GM23338 (cell line): Measurements from ENCODE around the gene ALDH8A1. TPM values are rescaled to one million over a fixed set of nuclear protein-coding genes. Genes with fewer than 3 reads are reported as not detected.
"Not testable (repeated sequence)": the region's sequence is repeated elsewhere in the genome, so short reads cannot be mapped to it uniquely, and the experiment has no call there.

Experiments
- ATAC-seq: fragments of 200-7000 bp; cut with Tn5 transposase; 3 replicates; pipeline ENCODE4 v1.9.1; 2020
- DNase-seq: peaks from one replicate; pipeline ENCODE4 v3.0.0-alpha.2; 2015; ENCODE audit warnings: low spot score
- H2AFZ ChIP-seq: fragments of 200-600 bp; sonication (generic); 2 replicates; pipeline ENCODE4 v1.8.0; 2016; ENCODE audit warnings: antibody characterized with exemption, mild to moderate bottlenecking, moderate library complexity
- H3F3A ChIP-seq: fragments of 200-600 bp; sonication (generic); replicated peaks from 2 replicates; pipeline ENCODE4 v1.8.0; 2017; ENCODE audit warnings: antibody characterized with exemption, mixed run types, low read depth
- H3K27ac ChIP-seq: fragments of 200-600 bp; sonication (generic); 2 replicates; pipeline ENCODE4 v1.6.1; 2016; ENCODE audit warnings: low read depth
- H3K27me3 ChIP-seq: fragments of 200-600 bp; sonication (generic); 2 replicates; pipeline ENCODE4 v1.8.0; 2016; ENCODE audit warnings: mild to moderate bottlenecking, mixed run types, moderate library complexity; ENCODE audit not compliant: insufficient read depth
- H3K36me3 ChIP-seq: fragments of 200-600 bp; sonication (generic); 2 replicates; pipeline ENCODE4 v1.8.0; 2016; ENCODE audit warnings: mild to moderate bottlenecking; ENCODE audit not compliant: insufficient read depth
- H3K4me1 ChIP-seq: fragments of 200-600 bp; sonication (generic); 2 replicates; pipeline ENCODE4 v1.8.0; 2016; ENCODE audit warnings: mild to moderate bottlenecking, moderate library complexity; ENCODE audit not compliant: insufficient read depth
- H3K4me2 ChIP-seq: fragments of 200-600 bp; sonication (generic); 2 replicates; pipeline ENCODE4 v1.7.1; 2017; ENCODE audit warnings: mixed run types
- H3K4me3 ChIP-seq: fragments of 200-600 bp; sonication (generic); 2 replicates; pipeline ENCODE4 v1.6.1; 2016; ENCODE audit warnings: mixed run types
- H3K79me2 ChIP-seq: fragments of 200-600 bp; sonication (generic); replicated peaks from 2 replicates; pipeline ENCODE4 v1.8.0; 2017; ENCODE audit warnings: mild to moderate bottlenecking; ENCODE audit not compliant: insufficient read depth
- H3K9me2 ChIP-seq: fragments of 200-600 bp; sonication (generic); 2 replicates; pipeline ENCODE4 v1.8.0; 2017; ENCODE audit not compliant: insufficient read depth
- H4K20me1 ChIP-seq: fragments of 200-600 bp; sonication (generic); replicated peaks from 2 replicates; pipeline ENCODE4 v1.8.0; 2017; ENCODE audit warnings: mild to moderate bottlenecking; ENCODE audit not compliant: insufficient read depth
- H3K27ac Mint-ChIP-seq: 2 replicates; pipeline ENCODE4 v1.8.0; 2020; ENCODE audit warnings: inconsistent platforms, mild to moderate bottlenecking, moderate library complexity, mixed read lengths
- H3K27me3 Mint-ChIP-seq: 3 replicates; pipeline ENCODE4 v1.8.0; 2022; ENCODE audit warnings: low read depth, mild to moderate bottlenecking, moderate library complexity, mixed read lengths, inconsistent platforms; ENCODE audit not compliant: insufficient read depth, poor library complexity
- H3K36me3 Mint-ChIP-seq: 3 replicates; pipeline ENCODE4 v1.8.0; 2021; ENCODE audit warnings: low read depth, mild to moderate bottlenecking, inconsistent platforms, moderate library complexity, mixed read lengths
- H3K4me1 Mint-ChIP-seq: 3 replicates; pipeline ENCODE4 v1.8.0; 2020; ENCODE audit warnings: mild to moderate bottlenecking, inconsistent platforms, mixed read lengths
- H3K4me3 Mint-ChIP-seq: 3 replicates; pipeline ENCODE4 v1.8.0; 2021; ENCODE audit warnings: moderate library complexity, mild to moderate bottlenecking, inconsistent platforms, mixed read lengths
- H3K9me3 Mint-ChIP-seq: 3 replicates; pipeline ENCODE4 v1.8.0; 2020; ENCODE audit warnings: moderate library complexity, mild to moderate bottlenecking, inconsistent platforms, mixed read lengths
- EZH2 ChIP-seq: fragments of 200-600 bp; sonication (generic); IDR thresholded peaks from one replicate; pipeline ENCODE4 v1.8.0; 2017; ENCODE audit warnings: antibody characterized with exemption, mild to moderate bottlenecking, low read depth; ENCODE audit not compliant: unreplicated experiment
- EZH2phosphoT487 ChIP-seq: fragments of 200-600 bp; sonication (generic); IDR thresholded peaks from one replicate; pipeline ENCODE4 v1.8.1; 2018; ENCODE audit warnings: antibody characterized with exemption; ENCODE audit not compliant: unreplicated experiment
- JUNB ChIP-seq: IDR thresholded peaks from one replicate; pipeline ENCODE4 v1.6.1; 2016; ENCODE audit warnings: antibody characterized with exemption; ENCODE audit not compliant: unreplicated experiment
- NANOG ChIP-seq: IDR thresholded peaks from 2 replicates; pipeline ENCODE4 v1.6.1; 2016; ENCODE audit warnings: antibody characterized with exemption, borderline replicate concordance
- POLR2AphosphoS5 ChIP-seq: IDR thresholded peaks from 2 replicates; pipeline ENCODE4 v1.6.1; 2016; ENCODE audit warnings: antibody characterized with exemption, low read depth
- STAT1 ChIP-seq: IDR thresholded peaks from one replicate; pipeline ENCODE4 v1.6.1; 2016; ENCODE audit warnings: antibody characterized with exemption; ENCODE audit not compliant: unreplicated experiment
- ZNF114 ChIP-seq: fragments of 250-450 bp; sonication (Bioruptor Pico); IDR thresholded peaks from 2 replicates; pipeline ENCODE4 v1.5.0; 2020; ENCODE audit warnings: mild to moderate bottlenecking, moderate library complexity
- ZNF331 ChIP-seq: fragments of 250-450 bp; sonication (Bioruptor Pico); IDR thresholded peaks from 2 replicates; pipeline ENCODE4 v1.5.0; 2020; ENCODE audit warnings: low read depth, mild to moderate bottlenecking, moderate library complexity
- polyA plus RNA-seq: library from polyadenylated mRNA; unstranded; fragments of >200 nt; fragmentation: Nextera tagmentation; extraction: Ambion mirVana; gene quantifications from 2 replicates; pipeline ENCODE4 v1.2.1, GENCODE V29; 2016
- total RNA-seq: library from RNA; depleted of rRNA; stranded (reverse); fragments of >200 nt; shearing (Covaris generic); gene quantifications from 2 replicates; pipeline ENCODE4 v1.2.3, GENCODE V29; 2014
- TF ChIP-seq, protein P1 (sequence below): IDR thresholded peaks from one replicate; pipeline ENCODE4 v1.6.1; 2018; ENCODE audit warnings: antibody characterized with exemption; ENCODE audit not compliant: unreplicated experiment
- TF ChIP-seq, protein P2 (sequence below): IDR thresholded peaks from 2 replicates; pipeline ENCODE4 v1.6.1; 2016; ENCODE audit warnings: antibody characterized with exemption

Gene ALDH8A1
- total and polyA plus RNA-seq, 2 experiments from 2014 or later, result not detected

DNA sequence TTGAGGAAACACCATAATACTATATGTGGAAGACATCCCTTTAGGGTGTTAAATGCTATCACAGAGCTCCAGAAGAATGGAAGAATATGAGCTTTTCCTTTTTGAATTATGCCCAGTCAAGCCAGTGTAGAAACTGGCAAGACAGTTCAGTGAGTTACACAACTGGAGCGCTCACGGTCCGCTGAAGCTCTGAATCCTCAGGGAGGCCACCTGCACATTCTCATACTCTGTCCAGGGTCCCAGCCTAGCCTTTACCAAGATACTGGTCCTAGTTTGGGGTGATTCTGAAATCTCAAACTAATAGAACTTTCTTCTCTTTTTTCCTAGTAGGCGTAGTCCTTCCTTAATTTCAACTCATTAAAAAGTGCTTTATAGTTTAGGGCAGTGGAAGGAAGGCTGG, 51.3 kb downstream of the ALDH8A1 start:
- H3K27me3 Mint-ChIP-seq, result peaks cover 4% of the 10 kb centered on the region
- Histone ChIP-seq H3K4me2 (no peak overlapping the region), H3K4me3 (no peak overlapping the region), H3K27ac (no peak overlapping the region), H3F3A (no peaks in the 10 kb centered on the region), H4K20me1 (no peaks in the 10 kb centered on the region), H3K27me3 (no peaks in the 10 kb centered on the region), H2AFZ (no peak overlapping the region), H3K36me3 (no peaks in the 10 kb centered on the region), H3K9me2 (0 out of 2 replicates have a peak, but pooled peaks cover 3% of the 10 kb centered on the region), H3K79me2 (no peaks in the 10 kb centered on the region), H3K4me1 (no peaks in the 10 kb centered on the region)
- no peaks in the 10 kb centered on the region for H3K36me3 Mint-ChIP-seq
- no peaks in the 10 kb centered on the region for H3K4me1 Mint-ChIP-seq
- H3K27ac Mint-ChIP-seq, result no peak overlapping the region
- no peak for ATAC-seq
- H3K4me3 Mint-ChIP-seq, result no peak overlapping the region
- TF ChIP-seq POLR2AphosphoS5 (no peak), EZH2 (no peak), STAT1 (no peak), NANOG (no peak)
- TF ChIP-seq, protein P1, sequence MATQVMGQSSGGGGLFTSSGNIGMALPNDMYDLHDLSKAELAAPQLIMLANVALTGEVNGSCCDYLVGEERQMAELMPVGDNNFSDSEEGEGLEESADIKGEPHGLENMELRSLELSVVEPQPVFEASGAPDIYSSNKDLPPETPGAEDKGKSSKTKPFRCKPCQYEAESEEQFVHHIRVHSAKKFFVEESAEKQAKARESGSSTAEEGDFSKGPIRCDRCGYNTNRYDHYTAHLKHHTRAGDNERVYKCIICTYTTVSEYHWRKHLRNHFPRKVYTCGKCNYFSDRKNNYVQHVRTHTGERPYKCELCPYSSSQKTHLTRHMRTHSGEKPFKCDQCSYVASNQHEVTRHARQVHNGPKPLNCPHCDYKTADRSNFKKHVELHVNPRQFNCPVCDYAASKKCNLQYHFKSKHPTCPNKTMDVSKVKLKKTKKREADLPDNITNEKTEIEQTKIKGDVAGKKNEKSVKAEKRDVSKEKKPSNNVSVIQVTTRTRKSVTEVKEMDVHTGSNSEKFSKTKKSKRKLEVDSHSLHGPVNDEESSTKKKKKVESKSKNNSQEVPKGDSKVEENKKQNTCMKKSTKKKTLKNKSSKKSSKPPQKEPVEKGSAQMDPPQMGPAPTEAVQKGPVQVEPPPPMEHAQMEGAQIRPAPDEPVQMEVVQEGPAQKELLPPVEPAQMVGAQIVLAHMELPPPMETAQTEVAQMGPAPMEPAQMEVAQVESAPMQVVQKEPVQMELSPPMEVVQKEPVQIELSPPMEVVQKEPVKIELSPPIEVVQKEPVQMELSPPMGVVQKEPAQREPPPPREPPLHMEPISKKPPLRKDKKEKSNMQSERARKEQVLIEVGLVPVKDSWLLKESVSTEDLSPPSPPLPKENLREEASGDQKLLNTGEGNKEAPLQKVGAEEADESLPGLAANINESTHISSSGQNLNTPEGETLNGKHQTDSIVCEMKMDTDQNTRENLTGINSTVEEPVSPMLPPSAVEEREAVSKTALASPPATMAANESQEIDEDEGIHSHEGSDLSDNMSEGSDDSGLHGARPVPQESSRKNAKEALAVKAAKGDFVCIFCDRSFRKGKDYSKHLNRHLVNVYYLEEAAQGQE, result no peak
- no peak for DNase-seq
- no peaks in the 10 kb centered on the region for H3K9me3 Mint-ChIP-seq

DNA sequence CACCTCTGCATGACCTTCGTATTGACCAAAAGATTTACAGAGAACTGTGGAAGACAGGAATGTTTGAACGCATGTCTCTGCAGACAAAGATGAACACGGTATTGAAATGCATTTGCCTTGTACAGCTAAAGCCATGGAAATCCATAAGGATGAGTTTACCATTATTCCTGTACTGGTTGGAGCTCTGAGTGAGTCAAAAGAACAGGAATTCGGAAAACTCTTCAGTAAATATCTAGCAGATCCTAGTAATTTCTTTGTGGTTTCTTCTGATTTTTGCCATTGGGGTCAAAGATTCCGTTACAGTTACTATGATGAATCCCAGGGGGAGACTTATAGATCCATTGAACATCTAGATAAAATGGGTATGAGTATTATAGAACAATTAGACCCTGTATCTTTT, 51.7 kb downstream of the ALDH8A1 start:
- H3F3A ChIP-seq, H3K4me1 ChIP-seq, H3K27me3 Mint-ChIP-seq, H2AFZ ChIP-seq, ATAC-seq, H3K27ac Mint-ChIP-seq, H3K4me1 Mint-ChIP-seq, H3K4me3 Mint-ChIP-seq, DNase-seq, H3K36me3 ChIP-seq, H3K27ac ChIP-seq, H3K4me2 ChIP-seq, H4K20me1 ChIP-seq, H3K79me2 ChIP-seq, H3K9me3 Mint-ChIP-seq, H3K9me2 ChIP-seq, H3K4me3 ChIP-seq, H3K36me3 Mint-ChIP-seq, H3K27me3 ChIP-seq: not testable (repeated sequence)

DNA sequence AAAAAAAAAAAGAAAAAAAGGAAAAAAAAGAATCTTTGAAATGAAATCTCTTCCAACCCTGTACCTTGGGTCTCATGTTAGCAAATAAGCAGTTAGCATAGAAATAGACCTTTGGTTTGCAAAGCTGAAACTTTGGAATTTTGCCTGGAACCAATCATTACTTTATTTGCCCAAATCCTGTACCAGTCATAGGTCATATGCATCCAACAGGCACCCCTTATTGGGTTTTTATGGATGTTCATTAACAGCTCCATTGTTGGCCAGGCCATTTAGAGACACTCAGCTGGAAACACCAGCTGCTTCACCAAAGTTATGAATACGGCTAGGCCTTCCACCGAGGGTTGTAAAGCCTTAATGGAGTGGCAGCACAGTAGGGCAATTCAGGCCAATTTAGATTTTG, 53.0 kb downstream of the ALDH8A1 start:
- ATAC-seq (no peak), DNase-seq (no peak)
- H3K79me2 ChIP-seq, result no peaks in the 10 kb centered on the region
- no peaks in the 10 kb centered on the region for H3K4me1 ChIP-seq
- H3K4me2 ChIP-seq, result no peak overlapping the region
- H2AFZ ChIP-seq, result no peak overlapping the region
- Mint-ChIP-seq H3K27me3 (no peaks in the 10 kb centered on the region), H3K27ac (no peak overlapping the region), H3K9me3 (no peaks in the 10 kb centered on the region), H3K4me1 (no peaks in the 10 kb centered on the region), H3K36me3 (no peaks in the 10 kb centered on the region), H3K4me3 (no peak overlapping the region)
- H3K27ac ChIP-seq, result no peak overlapping the region
- H3K9me2 ChIP-seq, result 0 out of 2 replicates have a peak, but pooled peaks cover 3% of the 10 kb centered on the region
- no peaks in the 10 kb centered on the region for H4K20me1 ChIP-seq
- no peak overlapping the region for H3K4me3 ChIP-seq
- no peaks in the 10 kb centered on the region for H3K27me3 ChIP-seq
- H3F3A ChIP-seq, result no peaks in the 10 kb centered on the region
- H3K36me3 ChIP-seq, result no peaks in the 10 kb centered on the region; the same call in 1 of the 2 replicates
- TF ChIP-seq, protein P1, result no peak
- TF ChIP-seq, protein P2, sequence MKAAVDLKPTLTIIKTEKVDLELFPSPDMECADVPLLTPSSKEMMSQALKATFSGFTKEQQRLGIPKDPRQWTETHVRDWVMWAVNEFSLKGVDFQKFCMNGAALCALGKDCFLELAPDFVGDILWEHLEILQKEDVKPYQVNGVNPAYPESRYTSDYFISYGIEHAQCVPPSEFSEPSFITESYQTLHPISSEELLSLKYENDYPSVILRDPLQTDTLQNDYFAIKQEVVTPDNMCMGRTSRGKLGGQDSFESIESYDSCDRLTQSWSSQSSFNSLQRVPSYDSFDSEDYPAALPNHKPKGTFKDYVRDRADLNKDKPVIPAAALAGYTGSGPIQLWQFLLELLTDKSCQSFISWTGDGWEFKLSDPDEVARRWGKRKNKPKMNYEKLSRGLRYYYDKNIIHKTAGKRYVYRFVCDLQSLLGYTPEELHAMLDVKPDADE, result no peak
- TF ChIP-seq EZH2phosphoT487 (no peak), ZNF331 (CRISPR knock-in tag) (no peak), JUNB (no peak), STAT1 (no peak), ZNF114 (CRISPR knock-in tag) (no peak), POLR2AphosphoS5 (no peak)
